HFF-Myc (cell line): ENCODE measurements around the gene GABBR2.

Experiments
- DNase-seq: peaks from one replicate; pipeline ENCODE4 v3.0.0-alpha.2; 2011; ENCODE audit warnings: low read depth; ENCODE audit errors: extremely low read depth
- H3K4me3 ChIP-seq: replicated peaks from 2 replicates; pipeline ENCODE4 v1.5.1; 2011; ENCODE audit warnings: low read depth, mild to moderate bottlenecking, control low read depth, low read length
- CTCF ChIP-seq: IDR thresholded peaks from 2 replicates; pipeline ENCODE4 v1.5.1; 2012; ENCODE audit warnings: mild to moderate bottlenecking, low read depth, low read length, control low read depth; ENCODE audit errors: missing control alignments

GABBR2 gene

GRCh38 chr9:98569491-98569890 is 139.2 kb downstream of the GABBR2 start:
- TF ChIP-seq CTCF: no peak
- no peak overlapping the region for H3K4me3 ChIP-seq
- no peak for DNase-seq

GRCh38 chr9:98568909-98569469 is 139.7 kb downstream of the GABBR2 start:
- no peak overlapping the region for H3K4me3 ChIP-seq
- no peak for DNase-seq
- TF ChIP-seq CTCF: no peak

- TF ChIP-seq CTCF: no peak
- DNase-seq: no peak
- no peak overlapping the region for H3K4me3 ChIP-seq
These were observed 140.4 kb downstream of the GABBR2 start for GRCh38 chr9:98568234-98568908.

- no peak for TF ChIP-seq CTCF
- DNase-seq: no peak
- no peak overlapping the region for H3K4me3 ChIP-seq
These were observed 141.0 kb downstream of the GABBR2 start for GRCh38 chr9:98567540-98568233.

- no peak for DNase-seq
- TF ChIP-seq CTCF: no peak
- no peak overlapping the region for H3K4me3 ChIP-seq
These were observed 143.3 kb downstream of the GABBR2 start for GRCh38 chr9:98565152-98566135.

GRCh38 chr9:98564714-98565113 is 144.0 kb downstream of the GABBR2 start:
- no peak for TF ChIP-seq CTCF
- no peak for DNase-seq
- H3K4me3 ChIP-seq: no peak overlapping the region
